NCI-H146 treated with DMSO at 0.1 percent for 48 hours (cell line): ENCODE results near the gene TCFL5.

Source experiments
- DNase-seq: peaks from one replicate; lab custom pipeline; 2025; ENCODE audit not compliant: unreplicated experiment; lab: John Stamatoyannopoulos, UW

The TCFL5 gene

DNA sequence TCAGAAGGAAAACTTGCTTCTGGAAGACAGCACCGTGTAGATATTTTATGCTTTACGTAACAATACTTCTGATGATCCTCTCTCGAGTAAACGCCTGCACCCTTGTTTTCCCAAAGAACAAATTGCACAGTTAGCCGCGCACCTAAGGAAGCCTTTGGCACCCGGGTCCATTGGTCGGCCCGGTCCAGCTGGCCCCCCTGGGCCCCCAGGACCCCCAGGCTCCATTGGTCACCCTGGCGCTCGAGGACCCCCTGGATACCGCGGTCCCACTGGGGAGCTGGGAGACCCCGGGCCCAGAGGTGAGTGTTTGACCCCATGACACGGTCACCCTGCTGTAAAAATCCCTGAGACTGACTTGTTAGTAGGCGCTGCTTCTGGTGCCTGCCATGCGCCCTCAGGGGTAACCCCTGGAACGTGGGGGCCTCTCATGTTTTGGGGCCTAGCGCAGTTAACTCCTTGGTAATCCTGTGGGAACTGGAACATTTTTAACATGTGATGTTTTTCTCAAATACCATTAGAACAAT, 24.6 kb downstream of the TCFL5 start:
- no peak for DNase-seq

DNA sequence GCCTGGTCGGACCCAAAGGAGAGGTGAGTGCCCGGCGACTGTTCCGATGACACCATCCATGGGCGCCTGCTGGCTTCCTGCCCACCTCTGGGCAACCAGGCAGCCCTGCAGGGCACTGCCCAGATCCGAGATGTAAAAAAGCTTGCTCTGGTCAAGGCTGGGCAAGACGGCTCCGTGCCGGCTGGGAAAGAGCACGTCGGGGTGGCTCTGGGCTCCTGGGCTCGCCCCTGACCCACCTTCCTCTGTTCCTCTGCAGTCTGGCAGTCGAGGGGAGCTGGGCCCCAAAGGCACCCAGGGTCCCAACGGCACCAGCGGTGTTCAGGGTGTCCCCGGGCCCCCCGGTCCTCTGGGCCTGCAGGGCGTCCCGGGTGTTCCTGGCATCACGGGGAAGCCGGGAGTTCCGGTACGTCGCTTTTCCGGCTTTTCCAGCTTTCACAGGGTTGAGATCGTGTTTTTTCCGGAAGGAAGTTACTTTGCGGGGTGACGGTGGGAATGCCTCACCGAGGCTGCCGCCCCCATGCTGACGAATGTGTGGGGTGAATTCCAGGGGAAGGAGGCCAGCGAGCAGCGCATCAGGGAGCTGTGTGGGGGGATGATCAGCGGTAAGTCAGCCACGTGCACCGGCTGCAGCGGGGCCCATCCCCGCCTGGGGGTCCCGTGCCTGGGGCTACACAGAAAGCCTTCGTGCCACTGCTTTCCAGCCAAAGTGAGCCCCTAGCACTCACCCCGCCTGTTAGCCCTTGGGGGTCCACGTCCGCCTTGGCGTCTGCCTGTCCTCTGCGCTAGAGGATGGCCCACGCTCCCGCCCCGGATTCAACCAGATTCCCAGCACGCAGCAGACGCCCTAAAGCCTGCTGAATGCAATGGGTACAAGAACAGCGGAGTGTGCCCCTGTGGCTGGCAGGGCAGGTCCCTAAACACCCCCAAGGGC, 25.4 kb downstream of the TCFL5 start:
- DNase-seq, result no peak

DNA sequence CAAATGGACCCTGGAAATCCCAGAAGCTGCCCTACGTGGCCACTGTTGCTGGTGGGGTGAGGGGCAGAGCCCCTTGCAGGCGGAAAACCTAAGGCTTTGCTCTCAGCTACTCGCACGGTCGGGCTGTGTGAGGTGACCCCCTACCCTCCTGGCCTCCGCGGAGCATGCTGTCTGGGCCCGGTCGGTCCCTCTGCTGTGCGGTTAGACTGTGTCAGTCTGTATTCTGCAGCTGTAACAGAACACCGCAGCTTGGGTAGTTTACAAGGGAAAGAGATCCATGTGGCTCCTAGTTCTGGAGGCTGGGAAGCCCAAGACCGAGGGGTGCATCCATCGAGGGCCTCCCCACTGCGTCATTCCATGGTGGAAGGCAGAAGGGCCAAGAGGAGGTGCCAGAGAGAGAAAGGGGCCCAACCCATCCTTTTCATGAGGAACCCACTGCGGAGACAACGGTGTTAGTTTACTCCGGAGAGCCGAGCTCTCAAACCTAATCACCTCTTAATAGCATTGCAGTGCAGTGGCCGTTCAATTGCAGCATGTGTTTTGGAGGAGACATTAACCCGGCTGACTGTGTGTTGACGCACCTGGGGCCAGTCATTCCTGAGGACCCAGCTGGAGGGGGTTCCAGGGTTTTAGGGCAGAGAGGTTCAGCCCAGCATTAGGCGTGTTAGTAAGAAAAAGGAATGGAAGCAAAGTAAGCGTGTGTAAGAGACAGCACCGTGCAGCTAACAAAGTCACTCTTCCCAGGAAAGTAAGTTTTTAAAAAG, 26.5 kb downstream of the TCFL5 start:
- DNase-seq, result no peak

DNA sequence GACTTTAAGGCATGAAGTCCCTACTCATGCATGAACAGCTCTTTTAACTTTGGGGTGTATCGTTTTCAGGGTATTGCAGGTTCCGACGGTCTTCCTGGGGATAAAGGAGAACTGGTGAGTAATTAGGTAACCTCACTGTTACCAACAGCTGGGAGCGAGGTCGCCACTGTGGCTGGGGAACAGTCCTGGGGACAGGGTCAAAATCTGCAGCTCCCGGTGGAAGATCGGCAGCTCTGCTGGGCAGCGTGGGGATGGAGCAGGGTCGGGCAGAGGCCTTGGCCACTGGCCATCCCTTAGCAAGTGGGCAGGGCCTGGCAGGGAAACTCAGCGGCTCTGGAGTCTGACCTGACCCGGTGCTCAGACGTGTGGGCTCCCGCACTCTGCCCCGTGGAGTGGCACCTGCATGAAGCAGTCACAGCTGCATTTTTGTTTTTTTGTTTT, 28.7 kb downstream of the TCFL5 start:
- no peak for DNase-seq

DNA sequence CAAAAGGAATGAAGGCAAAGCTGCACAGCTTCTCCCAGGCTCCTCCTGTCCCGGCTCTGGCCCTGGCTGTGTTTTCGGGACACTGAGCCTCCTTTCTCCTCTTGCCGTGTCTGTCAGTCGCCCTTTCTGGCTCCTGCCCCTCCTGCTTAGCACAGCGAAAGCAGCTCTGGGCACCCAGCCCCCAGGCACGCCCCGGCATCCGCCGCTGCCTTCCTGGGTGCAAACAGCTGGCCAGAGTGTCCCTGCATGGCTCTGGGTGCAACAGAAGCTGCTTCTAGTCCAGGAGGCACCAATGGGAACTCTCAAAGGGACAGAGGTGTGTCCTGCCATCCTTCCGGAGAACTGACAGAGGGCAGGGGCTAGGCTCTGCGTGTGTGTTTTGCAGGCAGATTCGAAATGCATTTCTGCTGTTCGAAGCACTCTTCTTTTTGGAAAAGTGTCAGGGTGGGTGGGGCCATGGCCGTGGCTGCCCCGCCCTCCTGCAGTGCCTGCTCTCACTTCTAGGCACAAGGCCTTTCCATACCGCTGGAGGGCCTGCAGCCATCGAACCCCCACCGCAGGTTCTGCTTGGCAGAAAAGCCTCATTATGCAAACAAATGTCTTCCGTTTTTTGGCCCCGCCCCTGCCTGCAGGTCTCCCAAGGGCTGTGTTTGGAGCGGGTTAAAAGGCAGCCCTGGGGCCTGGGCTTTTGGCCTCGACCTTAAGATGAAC, 29.3 kb downstream of the TCFL5 start:
- no peak for DNase-seq

DNA sequence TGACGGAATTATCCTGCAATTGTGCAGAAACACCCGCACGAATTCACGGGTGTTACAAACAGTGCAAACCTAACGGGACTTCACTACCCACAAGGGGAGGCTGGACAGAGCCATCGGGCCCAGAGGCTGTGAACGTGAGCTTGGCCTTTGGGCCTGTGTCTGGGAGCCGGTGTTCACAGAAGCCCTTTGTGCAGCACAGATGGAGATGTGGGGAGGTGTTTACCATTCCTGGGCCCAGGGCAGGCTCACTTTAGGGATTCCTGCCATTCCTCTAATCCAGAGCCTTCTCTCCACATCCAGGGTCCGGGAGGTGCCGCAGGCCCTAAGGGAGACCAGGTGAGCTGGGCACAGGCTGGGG, 29.8 kb downstream of the TCFL5 start:
- no peak for DNase-seq

DNA sequence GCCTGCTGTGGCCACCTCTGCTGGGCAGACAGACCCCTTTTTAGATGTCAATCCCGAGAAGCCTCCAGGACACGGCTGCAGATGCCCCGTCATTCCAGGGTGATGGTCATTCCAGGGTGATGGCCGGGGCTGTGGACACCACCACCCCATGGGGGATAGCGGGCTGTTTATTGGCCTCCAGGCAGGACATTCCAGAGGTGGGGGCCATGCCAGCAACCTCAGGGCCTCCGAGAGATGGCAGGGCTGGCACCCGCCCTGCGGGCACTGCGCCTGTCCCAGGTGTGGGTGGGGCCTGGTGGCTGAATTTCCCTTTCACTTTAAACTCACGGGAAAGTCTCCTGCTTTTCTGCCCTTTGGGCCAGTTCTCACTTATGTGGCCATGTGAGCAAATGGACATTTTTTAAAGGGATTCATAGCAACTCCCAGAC, 30.2 kb downstream of the TCFL5 start:
- DNase-seq, result no peak

DNA sequence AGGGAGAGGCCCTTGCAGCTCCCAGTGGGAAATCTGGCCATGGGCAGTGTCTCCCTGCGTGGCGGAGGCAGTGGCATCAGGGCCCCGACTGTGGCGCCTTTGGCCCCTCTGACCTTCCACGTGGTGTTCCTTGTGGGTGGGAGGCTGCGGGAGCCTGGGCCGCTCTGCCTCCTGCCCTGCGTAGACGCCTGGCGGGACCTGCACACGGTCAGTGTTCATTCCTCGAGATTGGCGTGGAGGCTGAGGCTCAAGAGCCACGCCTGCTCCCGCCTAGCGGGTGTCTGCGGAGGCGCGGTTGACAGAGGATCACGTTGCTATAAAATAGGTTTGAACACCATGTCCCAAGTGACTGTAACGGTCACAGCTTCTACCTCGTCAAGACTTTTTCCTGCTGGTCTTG, 30.8 kb downstream of the TCFL5 start:
- no peak for DNase-seq

DNA sequence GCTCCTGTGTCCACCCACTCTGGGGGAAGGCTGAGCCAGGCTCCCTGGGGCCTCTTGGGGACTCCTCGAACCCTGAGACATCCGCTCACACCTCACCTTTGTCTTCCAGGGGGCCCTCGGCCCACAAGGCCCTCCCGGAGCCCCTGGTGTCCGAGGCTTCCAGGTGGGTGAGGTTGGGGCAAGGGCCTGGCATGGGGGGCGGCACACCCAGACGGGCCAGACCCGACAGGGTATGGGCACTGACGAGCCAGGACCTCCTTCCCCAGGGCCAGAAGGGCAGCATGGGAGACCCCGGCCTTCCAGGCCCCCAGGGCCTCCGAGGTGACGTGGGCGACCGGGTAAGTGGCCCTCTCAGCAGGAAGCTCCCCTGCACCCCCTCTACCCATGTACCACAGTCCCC, 31.4 kb downstream of the TCFL5 start:
- no peak for DNase-seq

DNA sequence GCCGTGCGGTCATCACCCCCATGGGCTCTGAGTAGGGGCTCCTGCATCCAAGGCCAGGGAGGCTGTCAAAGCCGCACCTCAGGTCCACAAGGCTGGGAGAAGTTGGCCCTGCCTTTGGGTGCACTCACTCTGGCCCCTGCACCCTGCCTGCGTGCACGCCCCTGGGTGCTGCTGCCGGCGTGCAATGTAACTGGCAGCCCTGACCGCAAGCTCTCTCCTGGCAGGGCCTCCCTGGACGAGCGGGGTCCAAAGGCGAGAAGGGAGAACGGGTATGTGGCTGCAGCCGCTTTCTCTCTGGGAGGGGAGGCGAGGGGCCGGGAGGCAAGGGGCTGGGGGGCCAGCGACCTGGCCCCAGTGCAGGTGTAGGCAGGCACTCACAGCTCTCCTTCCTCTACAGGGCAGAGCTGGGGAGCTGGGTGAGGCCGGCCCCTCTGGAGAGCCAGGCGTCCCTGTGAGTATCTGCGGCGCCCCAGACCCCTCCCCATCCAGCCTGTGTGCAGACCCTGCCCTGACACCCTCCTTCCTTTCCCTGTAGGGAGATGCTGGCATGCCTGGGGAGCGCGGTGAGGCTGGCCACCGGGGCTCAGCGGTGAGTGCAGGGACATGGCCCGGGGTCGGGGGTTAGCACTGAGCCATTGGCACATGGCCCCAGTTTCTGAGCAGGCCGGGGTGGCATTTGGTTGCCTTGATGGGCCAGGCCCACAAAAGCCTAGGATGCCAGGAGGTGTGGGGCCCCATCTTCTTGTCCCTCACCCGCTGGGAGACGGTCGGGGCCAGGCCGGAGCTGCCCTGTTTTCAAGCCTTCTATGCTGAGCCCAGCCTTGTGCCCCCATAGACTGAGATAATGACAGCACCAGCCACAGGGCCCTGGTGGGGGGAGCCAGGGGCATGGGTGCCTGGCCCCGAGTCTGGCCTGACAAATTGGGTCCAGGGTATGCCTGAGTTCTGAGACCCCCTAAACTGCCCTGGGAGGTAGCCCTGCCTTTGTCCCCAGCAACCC, 32.1 kb downstream of the TCFL5 start:
- no peak for DNase-seq

DNA sequence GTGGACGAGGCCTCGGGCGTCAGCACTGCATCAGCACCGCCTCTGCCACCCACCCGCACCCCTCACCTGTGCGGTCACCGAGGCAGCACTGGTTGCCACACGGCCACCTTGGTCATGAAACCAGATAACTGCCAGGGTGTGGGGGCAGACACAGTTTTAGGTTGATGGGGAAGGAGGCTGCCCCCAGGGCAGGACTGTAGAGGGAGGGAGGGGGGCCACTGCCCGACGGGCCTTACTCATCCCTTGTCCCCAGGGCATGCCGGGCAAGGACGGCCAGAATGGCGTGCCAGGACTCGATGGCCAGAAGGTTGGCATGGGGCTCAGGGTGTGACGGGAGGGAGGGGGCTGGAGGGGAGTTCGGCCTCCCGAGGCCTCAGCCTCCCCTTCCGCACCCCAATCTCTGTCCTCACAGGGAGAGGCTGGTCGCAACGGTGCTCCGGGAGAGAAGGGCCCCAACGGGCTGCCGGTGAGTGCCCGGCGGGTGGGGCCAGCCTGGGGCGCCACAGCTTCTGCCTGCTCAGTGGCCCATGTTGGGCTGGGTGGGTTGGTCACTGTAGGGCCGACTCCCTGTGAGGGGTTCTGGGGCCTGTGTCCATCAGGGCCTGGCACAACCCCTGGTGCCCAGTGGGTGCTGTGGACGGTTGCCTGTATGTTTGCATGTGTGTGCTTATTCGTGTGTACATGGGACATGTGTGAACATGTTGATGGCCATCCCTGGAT, 33.0 kb downstream of the TCFL5 start:
- DNase-seq, result no peak

DNA sequence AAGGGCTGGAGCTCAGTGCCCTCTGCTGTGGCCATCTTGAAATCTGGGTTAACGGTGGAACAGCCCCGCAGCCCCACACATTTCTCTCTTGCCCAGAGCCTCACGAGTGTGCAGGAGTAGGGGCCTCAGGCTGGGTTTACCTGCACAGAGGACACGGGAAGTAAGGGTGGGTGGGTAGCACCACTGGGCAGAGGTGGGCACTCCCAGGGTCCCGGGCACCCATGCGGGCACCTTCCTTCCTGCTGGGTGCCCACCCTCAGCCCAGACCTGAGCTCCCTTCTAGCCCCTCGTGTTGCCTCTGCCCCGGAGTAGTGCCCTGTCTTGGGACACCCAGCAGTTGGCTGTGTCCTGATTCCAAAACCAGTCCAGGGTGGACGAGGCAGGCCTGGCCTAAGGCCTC, 33.6 kb downstream of the TCFL5 start:
- no peak for DNase-seq

DNA sequence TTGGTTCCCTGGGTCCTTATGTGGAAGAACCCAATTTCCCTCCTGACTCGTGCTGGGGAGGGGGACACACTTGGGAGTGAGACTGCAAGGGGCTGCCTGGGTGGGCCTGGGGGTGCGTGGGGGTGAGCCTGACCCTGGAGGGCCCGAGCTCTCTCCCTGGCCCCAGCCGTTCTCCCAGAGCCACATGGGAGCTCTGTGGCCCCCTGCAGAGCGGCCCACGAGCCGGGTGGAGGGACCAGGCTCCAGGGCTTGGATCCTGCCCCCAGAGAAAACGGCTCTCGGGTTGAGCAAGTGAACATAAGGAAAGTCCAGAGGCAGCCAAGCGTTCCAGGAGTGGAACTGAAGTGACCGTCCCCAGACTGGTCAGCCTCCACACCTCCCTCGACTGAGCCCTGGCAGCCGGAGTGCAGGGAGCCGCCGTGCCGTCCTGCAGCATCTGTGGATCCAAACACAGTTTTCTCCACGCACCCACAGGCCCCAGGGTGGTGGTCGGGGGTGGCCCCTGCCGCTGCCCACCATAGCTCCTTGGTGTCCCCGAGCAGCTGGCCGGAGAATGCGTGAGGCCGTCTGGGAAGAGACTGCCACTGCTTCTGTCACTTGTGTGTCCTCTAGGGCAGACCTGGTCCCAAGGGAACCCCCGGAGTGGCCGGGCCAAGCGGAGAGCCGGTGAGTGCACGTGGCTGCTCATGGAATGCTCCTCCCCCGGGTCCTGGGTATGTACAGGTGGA, 34.1 kb downstream of the TCFL5 start:
- no peak for DNase-seq

DNA sequence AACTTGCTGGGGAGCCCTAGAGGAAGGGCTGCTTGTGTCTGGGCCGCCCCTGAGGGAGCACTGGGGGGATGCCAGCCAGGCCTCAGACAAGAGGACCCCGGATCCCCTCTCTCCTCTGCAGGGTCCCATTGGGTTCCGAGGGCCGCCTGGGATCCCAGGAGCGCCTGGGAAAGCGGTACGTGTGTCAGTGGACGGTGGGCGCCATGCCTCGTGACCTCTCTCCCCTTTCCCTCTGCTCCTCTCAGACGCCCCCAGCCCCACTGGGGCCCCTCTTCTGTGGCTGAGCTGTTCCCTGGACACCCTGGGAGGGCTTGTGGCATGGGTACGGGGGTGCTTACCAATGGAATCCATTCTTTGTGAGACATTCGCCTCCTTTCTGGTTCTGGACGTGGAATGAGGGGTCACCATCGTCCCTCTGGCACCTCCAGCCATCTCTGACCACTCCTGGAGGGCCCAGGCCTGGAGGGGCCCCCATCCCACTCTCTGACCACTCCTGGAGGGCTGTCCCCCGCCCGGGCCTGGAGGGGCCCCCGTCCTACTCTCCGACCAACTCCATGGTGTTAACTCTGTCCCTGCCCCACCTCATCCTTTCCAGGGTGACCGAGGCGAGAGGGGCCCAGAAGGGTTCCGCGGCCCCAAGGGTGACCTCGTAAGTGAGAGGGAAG, 34.8 kb downstream of the TCFL5 start:
- DNase-seq, result no peak

DNA sequence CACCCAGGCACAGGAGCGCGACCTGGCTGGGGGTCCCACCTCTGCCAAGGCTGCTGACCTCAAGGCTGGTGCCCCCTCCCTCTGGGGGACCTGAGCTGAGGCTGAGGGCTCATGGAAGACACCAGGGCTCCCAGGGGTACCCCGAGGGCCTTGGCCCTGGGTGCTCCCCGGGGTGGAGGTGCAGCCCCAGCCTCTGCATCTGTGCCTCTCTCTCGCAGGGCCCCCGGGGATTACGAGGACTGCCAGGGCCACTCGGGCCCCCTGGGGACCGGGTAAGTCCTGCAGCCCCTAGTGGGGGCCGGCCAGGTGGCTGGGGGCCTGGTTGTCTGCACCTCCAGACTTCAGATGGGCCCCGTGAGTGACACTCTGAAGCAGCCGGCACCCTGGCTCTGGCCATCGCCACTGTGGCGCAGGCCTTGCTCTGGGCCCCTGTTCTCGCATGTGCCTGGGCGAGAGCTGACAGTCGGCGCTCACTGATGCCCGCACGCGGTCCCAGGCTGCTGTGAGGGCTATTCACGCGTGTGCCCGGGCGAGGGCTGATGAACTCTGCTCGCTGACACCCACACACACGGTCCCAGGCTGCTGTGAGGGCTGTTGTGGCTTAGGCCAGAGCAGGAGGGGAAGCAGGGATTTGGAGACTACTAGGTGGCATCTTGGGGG, 35.5 kb downstream of the TCFL5 start:
- DNase-seq, result no peak

DNA sequence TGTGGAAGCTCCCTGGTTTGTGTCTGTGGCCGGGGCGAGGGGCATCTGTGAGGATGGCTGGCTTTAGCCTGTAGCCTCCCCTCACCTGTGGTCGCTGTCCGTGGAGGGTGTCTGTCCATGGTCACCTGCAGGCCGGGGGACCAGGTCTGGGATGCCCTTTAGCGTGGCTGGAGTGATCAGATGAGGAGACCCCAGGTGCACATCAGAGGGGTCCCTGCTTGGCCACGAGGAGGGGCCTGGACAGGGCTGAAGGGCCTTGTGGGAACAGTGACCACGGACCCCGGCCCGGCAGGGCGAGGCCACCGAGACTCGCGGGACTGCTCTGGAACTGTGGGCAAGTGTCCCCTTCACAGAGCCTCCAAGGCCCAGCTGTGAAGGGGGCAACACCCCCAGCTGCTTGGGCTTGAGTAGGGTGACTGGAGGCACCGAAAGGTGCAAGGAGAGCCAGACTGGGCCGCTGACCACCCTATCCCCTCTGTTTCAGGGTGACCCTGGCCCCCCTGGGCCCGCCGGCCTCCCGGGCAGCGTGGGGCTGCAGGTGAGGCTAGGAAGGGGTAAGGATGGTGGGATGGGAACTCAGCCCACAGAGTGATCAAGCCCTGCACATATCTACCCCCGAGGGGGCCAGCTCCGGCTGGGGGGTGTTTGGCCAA, 36.2 kb downstream of the TCFL5 start:
- DNase-seq, result no peak
